Keratinocyte (primary cell): ENCODE data around the gene USP20. TPM values are rescaled to one million over a fixed set of nuclear protein-coding genes. Genes with fewer than 3 reads are reported as not detected.

ENCODE experiments used
- DNase-seq: peaks from one replicate; pipeline ENCODE4 v3.0.0-alpha.2; 2011; ENCODE audit warnings: low read depth, missing footprints, low spot score
- FAIRE-seq: peaks from 2 replicates; lab custom pipeline; 2011; peaks lifted over from hg19 to GRCh38; lab: Jason Lieb, UNC
- H2AFZ ChIP-seq: 2 replicates; pipeline ENCODE4 v1.6.0; 2012; ENCODE audit warnings: low read length, control low read depth, inconsistent platforms; ENCODE audit not compliant: control insufficient read depth
- H3K27ac ChIP-seq: 2 replicates; pipeline ENCODE4 v1.5.1; 2011; ENCODE audit warnings: low read length; ENCODE audit not compliant: control insufficient read depth, insufficient read depth
- H3K27me3 ChIP-seq: 3 replicates; pipeline ENCODE4 v1.6.0; 2011; ENCODE audit warnings: low read length; ENCODE audit not compliant: control insufficient read depth, insufficient read depth; ENCODE audit errors: extremely low read depth
- H3K36me3 ChIP-seq, 2 experiments: 2 replicates in 1 of 2; 3 replicates in 1 of 2; pipeline ENCODE4 v1.5.1; 2011; ENCODE audit warnings: low read length in 2 of 2, mild to moderate bottlenecking in 1 of 2; ENCODE audit not compliant: control insufficient read depth in 2 of 2, insufficient read depth in 2 of 2; ENCODE audit errors: extremely low read depth in 1 of 2
- H3K4me1 ChIP-seq: 3 replicates; pipeline ENCODE4 v1.5.1; 2011; ENCODE audit warnings: low read length; ENCODE audit not compliant: control insufficient read depth, insufficient read depth; ENCODE audit errors: extremely low read depth
- H3K4me2 ChIP-seq: 3 replicates; pipeline ENCODE4 v1.6.0; 2011; ENCODE audit warnings: low read depth, low read length; ENCODE audit not compliant: control insufficient read depth, insufficient read depth; ENCODE audit errors: extremely low read depth
- H3K4me3 ChIP-seq, 3 experiments: fragments of 200-600 bp in 1 of 3; sonication (generic) in 1 of 3; 2 replicates in 2 of 3; 3 replicates in 1 of 3; pipeline ENCODE4 v1.5.1; 2011 to 2016; ENCODE audit warnings: low read length in 3 of 3, mild to moderate bottlenecking in 3 of 3, control low read depth in 2 of 3, inconsistent platforms in 1 of 3, low read depth in 1 of 3, mixed read lengths in 1 of 3, mixed run types in 1 of 3, moderate library complexity in 1 of 3; ENCODE audit not compliant: control insufficient read depth in 2 of 3, insufficient read depth in 2 of 3; ENCODE audit errors: extremely low read depth in 1 of 3
- H3K79me2 ChIP-seq: 2 replicates; pipeline ENCODE4 v1.6.0; 2012; ENCODE audit warnings: low read length; ENCODE audit not compliant: control insufficient read depth, insufficient read depth
- H3K9ac ChIP-seq: 3 replicates; pipeline ENCODE4 v1.6.0; 2011; ENCODE audit warnings: low read length; ENCODE audit not compliant: control insufficient read depth, insufficient read depth; ENCODE audit errors: extremely low read depth
- H3K9me1 ChIP-seq: 3 replicates; pipeline ENCODE4 v1.6.0; 2011; ENCODE audit warnings: low read length; ENCODE audit not compliant: control insufficient read depth, insufficient read depth; ENCODE audit errors: extremely low read depth
- H3K9me3 ChIP-seq: 2 replicates; pipeline ENCODE4 v1.5.1; 2012; ENCODE audit warnings: low read depth, low read length; ENCODE audit not compliant: control insufficient read depth
- H4K20me1 ChIP-seq: 3 replicates; pipeline ENCODE4 v1.6.0; 2011; ENCODE audit warnings: low read length; ENCODE audit not compliant: control insufficient read depth, insufficient read depth; ENCODE audit errors: extremely low read depth
- EZH2 ChIP-seq: IDR thresholded peaks from one replicate; pipeline ENCODE4 v1.6.1; 2012; ENCODE audit warnings: inconsistent platforms, mild to moderate bottlenecking, low read length, moderate library complexity
- dilution Hi-C: fragments of 300-500 bp; cut with MboI; formaldehyde crosslinking; loops from one replicate; pipeline ENCODE4 v1.7.0; 2020; ENCODE audit warnings: low sequenced_read_pairs; ENCODE audit not compliant: extremely low pct_ligation_motif_present
- polyA plus RNA-seq, 5 experiments: library from polyadenylated mRNA; depleted of rRNA in 3 of 5; stranded (reverse) in 3 of 5; stranded (forward) in 1 of 5; unstranded in 1 of 5; fragments of >200 nt; gene quantifications; 1 replicate in 1 of 5; 2 replicates in 3 of 5; 3 replicates in 1 of 5; pipeline versions ENCODE4 v1.2.1 to v1.2.3, GENCODE V29; 2011 to 2012; ENCODE audit warnings: missing spikeins in 2 of 5, low read depth in 1 of 5, low replicate concordance in 1 of 5
- TF ChIP-seq, protein P1 (sequence below), 3 experiments: IDR thresholded peaks in 1 of 3; conservative IDR thresholded peaks in 1 of 3; optimal IDR thresholded peaks in 1 of 3; 2 replicates in 2 of 3; 3 replicates in 1 of 3; pipeline versions ENCODE3 to v1.5.1; 2011; ENCODE audit warnings: low read length in 3 of 3, mild to moderate bottlenecking in 3 of 3, moderate library complexity in 2 of 3, control low read depth in 1 of 3, inconsistent platforms in 1 of 3; ENCODE audit not compliant: insufficient read depth in 2 of 3; ENCODE audit errors: extremely low read depth in 1 of 3

The USP20 gene
- polyA plus RNA-seq, 1 donor (not counting 4 experiments of a cell fraction or from before 2014, with no cell fraction given) = 6.4 TPM

DNA sequence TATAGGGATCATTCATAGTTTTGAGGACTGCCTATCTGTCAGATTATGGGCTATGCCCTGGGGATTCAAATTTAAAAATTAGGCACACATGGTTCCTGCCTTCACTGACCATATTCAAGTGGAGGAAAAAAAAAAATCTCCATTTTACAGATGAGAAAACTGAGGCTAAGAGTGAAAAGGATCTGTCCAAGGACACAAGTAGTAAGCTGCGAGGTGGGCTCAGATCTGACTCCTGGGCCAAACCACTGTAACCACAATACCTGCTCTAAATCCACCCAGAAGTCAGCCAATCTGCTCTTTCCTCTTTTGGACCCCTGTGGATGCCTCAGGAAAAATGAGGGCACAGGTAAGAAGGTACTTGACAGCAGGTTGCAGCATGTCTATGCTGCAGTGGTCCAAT lies 8.5 kb upstream of the USP20 start:
- Histone ChIP-seq H3K4me1 (peaks cover 3% of the 10 kb centered on the region), H3K79me2 (peaks cover 13% of the 10 kb centered on the region), H3K27ac (no peak overlapping the region), H2AFZ (no peak overlapping the region), H3K9me3 (no peaks in the 10 kb centered on the region), H3K9me1 (no peaks in the 10 kb centered on the region), H3K36me3 (peaks cover 14 to 17% of the 10 kb centered on the region in 2 experiments), H3K27me3 (no peaks in the 10 kb centered on the region), H3K9ac (no peak overlapping the region), H3K4me2 (no peak overlapping the region), H4K20me1 (no peaks in the 10 kb centered on the region), H3K4me3 (no peak overlapping the region)
- no peak for TF ChIP-seq EZH2
- TF ChIP-seq, protein P1, sequence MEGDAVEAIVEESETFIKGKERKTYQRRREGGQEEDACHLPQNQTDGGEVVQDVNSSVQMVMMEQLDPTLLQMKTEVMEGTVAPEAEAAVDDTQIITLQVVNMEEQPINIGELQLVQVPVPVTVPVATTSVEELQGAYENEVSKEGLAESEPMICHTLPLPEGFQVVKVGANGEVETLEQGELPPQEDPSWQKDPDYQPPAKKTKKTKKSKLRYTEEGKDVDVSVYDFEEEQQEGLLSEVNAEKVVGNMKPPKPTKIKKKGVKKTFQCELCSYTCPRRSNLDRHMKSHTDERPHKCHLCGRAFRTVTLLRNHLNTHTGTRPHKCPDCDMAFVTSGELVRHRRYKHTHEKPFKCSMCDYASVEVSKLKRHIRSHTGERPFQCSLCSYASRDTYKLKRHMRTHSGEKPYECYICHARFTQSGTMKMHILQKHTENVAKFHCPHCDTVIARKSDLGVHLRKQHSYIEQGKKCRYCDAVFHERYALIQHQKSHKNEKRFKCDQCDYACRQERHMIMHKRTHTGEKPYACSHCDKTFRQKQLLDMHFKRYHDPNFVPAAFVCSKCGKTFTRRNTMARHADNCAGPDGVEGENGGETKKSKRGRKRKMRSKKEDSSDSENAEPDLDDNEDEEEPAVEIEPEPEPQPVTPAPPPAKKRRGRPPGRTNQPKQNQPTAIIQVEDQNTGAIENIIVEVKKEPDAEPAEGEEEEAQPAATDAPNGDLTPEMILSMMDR (optimal IDR thresholded peaks at IDR 0.05 in 1 of 3, IDR thresholded peaks at IDR 0.05 in 1 of 3, conservative IDR thresholded peaks at IDR 0.05 in 1 of 3; ENCODE audit: extremely low read depth in 1 of 3, insufficient read depth in 2 of 3, low read length in 3 of 3) = no peak
- FAIRE-seq (no peak), DNase-seq (no peak)
- dilution Hi-C loops = no loop called here

DNA sequence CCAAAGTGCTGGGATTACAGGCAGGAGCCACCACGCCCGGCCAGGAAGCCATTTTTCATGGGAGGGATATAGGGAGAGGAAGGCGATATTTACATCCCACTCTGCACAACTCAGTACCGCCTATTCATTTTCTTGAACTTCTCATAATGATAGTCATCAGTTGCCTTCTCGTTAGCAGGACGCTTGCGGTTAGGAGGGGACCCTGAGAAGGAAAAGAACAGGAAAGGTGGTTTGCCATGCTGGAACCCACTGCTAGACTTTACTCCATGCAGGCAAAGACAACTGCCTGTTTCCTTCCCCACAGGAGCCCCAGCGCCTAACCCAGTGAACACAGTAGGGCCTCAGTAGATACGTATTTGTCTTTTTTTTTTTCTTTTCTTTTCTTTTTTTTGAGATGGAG lies 7.2 kb upstream of the USP20 start:
- peaks cover 11 to 13% of the 10 kb centered on the region in 2 experiments for H3K36me3 ChIP-seq
- H3K4me1 ChIP-seq = peaks cover under 1% of the 10 kb centered on the region
- dilution Hi-C loops = no loop called here
- no peak overlapping the region for H3K4me3 ChIP-seq
- no peak for DNase-seq
- H3K27me3 ChIP-seq = no peaks in the 10 kb centered on the region
- H3K79me2 ChIP-seq = peaks cover 2% of the 10 kb centered on the region
- no peak for FAIRE-seq
- no peak overlapping the region for H3K4me2 ChIP-seq
- TF ChIP-seq EZH2 = no peak
- TF ChIP-seq, protein P1 (optimal IDR thresholded peaks at IDR 0.05 in 1 of 3, IDR thresholded peaks at IDR 0.05 in 1 of 3, conservative IDR thresholded peaks at IDR 0.05 in 1 of 3; ENCODE audit: extremely low read depth in 1 of 3, insufficient read depth in 2 of 3, low read length in 3 of 3) = no peak
- H4K20me1 ChIP-seq = no peaks in the 10 kb centered on the region
- H3K9ac ChIP-seq = no peak overlapping the region
- H3K9me1 ChIP-seq = no peaks in the 10 kb centered on the region
- H3K9me3 ChIP-seq = no peaks in the 10 kb centered on the region
- no peak overlapping the region for H2AFZ ChIP-seq
- H3K27ac ChIP-seq = no peak overlapping the region
